Body of pancreas (tissue), 4 donors: ENCODE data around the gene MLXIPL.

ENCODE experiments used
- POLR2A ChIP-seq, 3 donors: fragments of 450-650 bp; IDR thresholded peaks; one replicate each; pipeline ENCODE4 v1.6.1; 2016; ENCODE audit warnings: antibody characterized with exemption in 3 of 3, mild to moderate bottlenecking in 2 of 3
- TF ChIP-seq, protein P1 (sequence below), 7 experiments: fragments of 450-650 bp in 4 of 7; fragments of 200-600 bp in 3 of 7; sonication (generic) in 3 of 7; IDR thresholded peaks; one replicate each; pipeline ENCODE4 v1.5.1; 2016 to 2019; ENCODE audit warnings: antibody characterized with exemption in 7 of 7

DNA sequence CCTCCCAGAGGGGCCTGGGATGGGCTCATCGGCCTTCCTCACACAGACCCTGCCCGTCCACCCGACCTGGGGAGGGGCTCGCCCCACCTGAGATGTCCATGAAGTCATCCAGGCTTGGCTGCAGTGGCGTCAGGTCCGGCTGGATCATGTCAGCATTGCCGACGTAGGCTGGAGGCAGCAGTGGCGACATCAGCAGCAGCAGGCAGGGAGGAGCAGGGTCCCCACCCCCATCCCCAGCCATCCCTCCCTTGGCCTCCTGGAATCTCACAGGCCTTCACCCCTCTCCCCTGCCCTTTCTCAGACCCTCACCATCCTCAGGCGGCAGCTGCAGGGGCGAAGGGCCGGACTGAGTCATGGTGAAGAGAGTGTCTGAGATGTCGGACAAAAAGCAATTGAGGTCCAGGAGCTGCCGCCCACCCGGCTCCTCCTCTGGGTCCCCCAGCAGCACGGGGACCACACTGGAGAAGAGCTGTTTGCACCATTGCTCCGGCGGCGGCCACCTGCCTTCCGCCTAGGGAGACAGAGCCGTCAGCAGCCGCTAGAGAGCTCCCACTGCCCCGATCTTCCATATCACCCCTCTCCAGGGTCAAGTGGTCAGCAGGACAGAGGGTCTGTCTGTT lies 18.6 kb downstream of the MLXIPL start:
- TF ChIP-seq, protein P1, sequence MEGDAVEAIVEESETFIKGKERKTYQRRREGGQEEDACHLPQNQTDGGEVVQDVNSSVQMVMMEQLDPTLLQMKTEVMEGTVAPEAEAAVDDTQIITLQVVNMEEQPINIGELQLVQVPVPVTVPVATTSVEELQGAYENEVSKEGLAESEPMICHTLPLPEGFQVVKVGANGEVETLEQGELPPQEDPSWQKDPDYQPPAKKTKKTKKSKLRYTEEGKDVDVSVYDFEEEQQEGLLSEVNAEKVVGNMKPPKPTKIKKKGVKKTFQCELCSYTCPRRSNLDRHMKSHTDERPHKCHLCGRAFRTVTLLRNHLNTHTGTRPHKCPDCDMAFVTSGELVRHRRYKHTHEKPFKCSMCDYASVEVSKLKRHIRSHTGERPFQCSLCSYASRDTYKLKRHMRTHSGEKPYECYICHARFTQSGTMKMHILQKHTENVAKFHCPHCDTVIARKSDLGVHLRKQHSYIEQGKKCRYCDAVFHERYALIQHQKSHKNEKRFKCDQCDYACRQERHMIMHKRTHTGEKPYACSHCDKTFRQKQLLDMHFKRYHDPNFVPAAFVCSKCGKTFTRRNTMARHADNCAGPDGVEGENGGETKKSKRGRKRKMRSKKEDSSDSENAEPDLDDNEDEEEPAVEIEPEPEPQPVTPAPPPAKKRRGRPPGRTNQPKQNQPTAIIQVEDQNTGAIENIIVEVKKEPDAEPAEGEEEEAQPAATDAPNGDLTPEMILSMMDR (IDR thresholded peaks at IDR 0.05), result no peak
- TF ChIP-seq POLR2A (IDR thresholded peaks at IDR 0.05), result no peak
